ENCODE measurements around the gene HOMEZ.
"Not testable (repeated sequence)": the region's sequence is repeated elsewhere in the genome, so short reads cannot be mapped to it uniquely, and the experiment has no call there.

HOMEZ gene

GRCh38 chr14:23275412-23275811 lies 10.5 kb downstream of the HOMEZ start:
- CTCF ChIA-PET = interaction anchor here (0.6 kb wide), 1 partner anchor 51 kb away, joined by 3 read pairs; no protein-coding TSS in a partner anchor
- H3K4me3 ChIP-seq (ENCODE audit: low read depth, low read length) = no peak overlapping the region
- peaks cover 0 to 14% of the 10 kb centered on the region in 2 experiments; a peak in 1 of 3 replicates for H3K36me3 ChIP-seq (ENCODE audit: control insufficient read depth in 2 of 2, insufficient read depth in 1 of 2, low read length in 2 of 2)
- TF ChIP-seq ZNF513 (tag by site-specific recombination; IDR thresholded peaks at IDR 0.05) (peak; percentile 99), EGR2 (tag by site-specific recombination; IDR thresholded peaks at IDR 0.05; ENCODE audit: low read depth) (peak; percentile 51; the same call in 1 of the 2 replicates), ZNF488 (tag by site-specific recombination; IDR thresholded peaks at IDR 0.05) (no peak)
- no peaks in the 10 kb centered on the region for H3K9me3 ChIP-seq (ENCODE audit: control insufficient read depth, insufficient read depth, low read depth, low read length)
- H3K4me1 ChIP-seq (ENCODE audit: control insufficient read depth, insufficient read depth, low read length) = 0 out of 2 replicates have a peak, but pooled peaks cover 3% of the 10 kb centered on the region
- POLR2A ChIA-PET = interaction anchor here (1.0 kb wide), 1 partner anchor 32 kb away, joined by 6 read pairs; the partner anchor contains the start of gene BCL2L2
- no peak overlapping the region for H3K27ac ChIP-seq (ENCODE audit: extremely low read depth, low read depth, low read length)

GRCh38 chr14:23269193-23269592 lies 16.7 kb downstream of the HOMEZ start:
- CTCF ChIA-PET = interaction anchor here (0.7 to 1.6 kb wide), 2 partner anchors 31 to 57 kb away, joined by 3 to 6 read pairs; no protein-coding TSS in a partner anchor
- POLR2A ChIA-PET = interaction anchor here (1.2 kb wide), 1 partner anchor 18 kb away, joined by 3 read pairs; no protein-coding TSS in a partner anchor
- no peaks in the 10 kb centered on the region for H3K4me1 ChIP-seq (ENCODE audit: control insufficient read depth, insufficient read depth, low read length)
- H3K27ac ChIP-seq (ENCODE audit: extremely low read depth, low read depth, low read length) = no peak overlapping the region
- no peaks in the 10 kb centered on the region for H3K36me3 ChIP-seq (ENCODE audit: control insufficient read depth in 2 of 2, insufficient read depth in 1 of 2, low read length in 2 of 2)
- TF ChIP-seq ZNF202 (tag by site-specific recombination; IDR thresholded peaks at IDR 0.05; ENCODE audit: borderline replicate concordance) (no peak), CTCF (tag by site-specific recombination; IDR thresholded peaks at IDR 0.05) (no peak), ZNF692 (tag by site-specific recombination; IDR thresholded peaks at IDR 0.05) (no peak), ZSCAN5A (tag by site-specific recombination; IDR thresholded peaks at IDR 0.05) (no peak), ZNF518A (tag by site-specific recombination; conservative IDR thresholded peaks at IDR 0.05; ENCODE audit: low read depth) (no peak), KLF16 (tag by site-specific recombination; IDR thresholded peaks at IDR 0.05) (no peak), PRDM6 (tag by site-specific recombination; IDR thresholded peaks at IDR 0.05) (no peak), SALL2 (tag by site-specific recombination; IDR thresholded peaks at IDR 0.05; ENCODE audit: borderline replicate concordance) (no peak), ZXDB (tag by site-specific recombination; IDR thresholded peaks at IDR 0.05) (no peak), ZNF654 (tag by site-specific recombination; IDR thresholded peaks at IDR 0.05; ENCODE audit: low read depth) (no peak), ZNF175 (tag by site-specific recombination; IDR thresholded peaks at IDR 0.05) (no peak), ZNF10 (tag by site-specific recombination; IDR thresholded peaks at IDR 0.05) (no peak)
- no peak overlapping the region for H3K4me3 ChIP-seq (ENCODE audit: low read depth, low read length)
- H3K9me3 ChIP-seq (ENCODE audit: control insufficient read depth, insufficient read depth, low read depth, low read length) = no peaks in the 10 kb centered on the region

GRCh38 chr14:23260849-23261248 lies 25.1 kb downstream of the HOMEZ start:
- H3K4me1 ChIP-seq (ENCODE audit: control insufficient read depth, insufficient read depth, low read length); H3K4me3 ChIP-seq (ENCODE audit: low read depth, low read length); POLR2A ChIA-PET; H3K27ac ChIP-seq (ENCODE audit: extremely low read depth, low read depth, low read length); H3K36me3 ChIP-seq (ENCODE audit: control insufficient read depth in 2 of 2, insufficient read depth in 1 of 2, low read length in 2 of 2); H3K9me3 ChIP-seq (ENCODE audit: control insufficient read depth, insufficient read depth, low read depth, low read length): not testable (repeated sequence)
- CTCF ChIA-PET = interaction anchor here (0.6 to 1.0 kb wide), 3 partner anchors 27 to 140 kb away, joined by 3 to 5 read pairs (median 4); no protein-coding TSS in a partner anchor
